ENCODE results near the gene SYTL2.
"Not testable (repeated sequence)": the region's sequence is repeated elsewhere in the genome, so short reads cannot be mapped to it uniquely, and the experiment has no call there.

Gene SYTL2

DNA sequence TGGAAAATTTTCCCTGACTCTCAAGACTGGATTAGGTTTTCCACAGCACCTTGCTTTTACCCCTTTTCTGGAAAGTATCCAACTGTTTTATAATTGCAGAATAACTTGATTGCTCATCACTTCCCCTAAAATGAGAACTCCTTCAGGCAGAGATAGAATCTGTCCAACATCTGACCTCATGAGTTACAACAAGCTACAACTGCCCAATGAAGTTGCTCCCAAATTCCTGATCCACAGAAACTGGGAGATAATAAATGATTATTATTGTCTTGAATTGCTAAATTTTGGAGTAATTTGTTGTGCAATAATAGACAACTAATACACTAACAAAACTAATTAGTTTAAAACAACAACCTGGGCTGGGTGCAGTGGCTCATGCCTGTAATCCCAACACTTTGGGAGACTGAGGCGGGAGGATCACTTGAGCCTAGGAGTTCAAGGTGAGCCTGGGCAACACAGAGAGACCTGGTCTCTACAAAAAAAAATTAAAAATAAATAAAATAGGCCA is 34.2 kb upstream of the SYTL2 start:
- no peaks in the 10 kb centered on the region for H3K9me3 ChIP-seq (ENCODE audit: control insufficient read depth, low read length)
- H3K9ac ChIP-seq (ENCODE audit: low read length), result no peak overlapping the region
- H3K36me3 ChIP-seq (ENCODE audit: control insufficient read depth, insufficient read depth, low read length), result no peaks in the 10 kb centered on the region
- H3K4me3 ChIP-seq (ENCODE audit: low read length), result no peak overlapping the region
- H3K4me1 ChIP-seq (ENCODE audit: control insufficient read depth, insufficient read depth, low read length), result peaks cover 16% of the 10 kb centered on the region
- H3K27me3 ChIP-seq (ENCODE audit: control insufficient read depth, insufficient read depth, low read length), result no peaks in the 10 kb centered on the region

DNA sequence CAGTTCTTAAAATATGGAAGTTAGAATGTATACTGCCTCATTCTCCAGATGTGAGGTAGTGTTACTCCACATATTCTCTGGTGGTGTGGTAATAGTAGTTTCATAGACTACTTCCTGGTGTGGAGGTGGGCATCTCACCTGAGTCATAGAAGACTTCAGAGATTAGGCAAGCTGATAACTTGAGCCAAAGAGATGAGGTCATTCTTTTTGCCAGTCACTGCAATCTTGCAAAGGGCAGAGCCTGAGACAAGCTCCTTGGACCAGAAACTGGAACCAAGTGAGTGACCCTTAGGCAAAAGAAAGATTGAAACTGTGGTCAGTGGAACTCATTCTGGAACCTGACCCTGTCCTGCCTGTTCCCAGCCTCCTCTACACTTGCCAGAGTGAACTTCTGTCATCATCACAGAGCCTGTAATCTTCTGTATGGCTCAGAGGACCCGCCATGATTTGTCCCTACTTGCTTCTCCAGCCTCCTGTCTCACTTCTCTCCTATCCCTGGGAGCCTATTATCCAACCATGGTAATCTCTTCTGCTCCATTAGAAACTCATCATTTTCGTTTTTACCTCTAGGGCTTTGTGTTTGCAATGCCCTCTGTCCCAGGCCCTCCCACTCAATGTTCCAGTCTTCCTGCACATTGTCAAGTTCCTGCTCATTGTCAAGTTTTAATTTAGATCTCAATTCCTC is 33.6 kb upstream of the SYTL2 start:
- H3K9me3 ChIP-seq (ENCODE audit: control insufficient read depth, low read length), result no peaks in the 10 kb centered on the region
- no peaks in the 10 kb centered on the region for H3K36me3 ChIP-seq (ENCODE audit: control insufficient read depth, insufficient read depth, low read length)
- H3K4me3 ChIP-seq (ENCODE audit: low read length), result no peak overlapping the region
- H3K9ac ChIP-seq (ENCODE audit: low read length), result no peak overlapping the region
- no peaks in the 10 kb centered on the region for H3K27me3 ChIP-seq (ENCODE audit: control insufficient read depth, insufficient read depth, low read length)
- H3K4me1 ChIP-seq (ENCODE audit: control insufficient read depth, insufficient read depth, low read length), result peaks cover 16% of the 10 kb centered on the region

DNA sequence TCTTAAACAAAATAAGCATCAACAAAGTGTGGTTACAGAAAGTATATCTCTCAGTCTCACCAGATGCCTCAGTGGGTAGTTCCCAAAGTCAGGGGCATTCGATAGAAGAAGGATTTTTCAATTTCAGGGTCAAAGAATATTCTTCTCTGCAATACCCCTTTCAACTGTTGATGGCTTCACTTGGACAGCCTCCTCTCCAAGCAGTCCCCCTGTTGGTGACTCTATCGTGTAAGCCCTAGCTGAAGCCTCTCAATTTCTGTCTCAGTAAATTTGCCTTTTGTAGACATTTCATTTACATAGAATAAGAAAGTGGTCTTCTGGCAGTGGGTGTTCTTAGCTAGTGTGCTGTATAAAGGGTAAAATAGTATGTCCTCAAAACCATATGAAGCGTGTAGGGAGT is 33.0 kb upstream of the SYTL2 start:
- no peaks in the 10 kb centered on the region for H3K36me3 ChIP-seq (ENCODE audit: control insufficient read depth, insufficient read depth, low read length)
- H3K4me3 ChIP-seq (ENCODE audit: low read length), result no peak overlapping the region
- no peak overlapping the region for H3K9ac ChIP-seq (ENCODE audit: low read length)
- peaks cover 16% of the 10 kb centered on the region for H3K4me1 ChIP-seq (ENCODE audit: control insufficient read depth, insufficient read depth, low read length)
- no peaks in the 10 kb centered on the region for H3K27me3 ChIP-seq (ENCODE audit: control insufficient read depth, insufficient read depth, low read length)
- no peaks in the 10 kb centered on the region for H3K9me3 ChIP-seq (ENCODE audit: control insufficient read depth, low read length)

DNA sequence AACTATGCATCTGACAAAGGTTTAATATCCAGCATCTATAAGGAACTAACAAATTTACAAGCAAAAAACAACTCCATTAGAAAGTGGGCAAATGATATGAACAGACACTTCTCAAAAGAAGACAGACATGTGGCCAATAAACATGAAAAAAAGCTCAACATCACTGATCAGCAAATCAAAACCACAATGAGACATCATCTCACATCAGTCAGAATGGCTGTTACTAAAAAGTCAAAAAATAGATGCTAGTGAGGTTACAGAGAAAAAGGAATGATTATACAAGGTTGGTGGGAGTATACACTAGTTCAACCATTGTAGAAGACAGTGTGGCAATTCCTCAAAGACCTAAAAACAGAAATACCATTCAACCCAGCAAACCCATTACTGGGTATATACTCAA is 30.0 kb upstream of the SYTL2 start:
- H3K36me3 ChIP-seq (ENCODE audit: control insufficient read depth, insufficient read depth, low read length); H3K4me3 ChIP-seq (ENCODE audit: low read length); H3K9ac ChIP-seq (ENCODE audit: low read length); H3K27me3 ChIP-seq (ENCODE audit: control insufficient read depth, insufficient read depth, low read length); H3K9me3 ChIP-seq (ENCODE audit: control insufficient read depth, low read length): not testable (repeated sequence)
- H3K4me1 ChIP-seq (ENCODE audit: control insufficient read depth, insufficient read depth, low read length), result peaks cover 16% of the 10 kb centered on the region

DNA sequence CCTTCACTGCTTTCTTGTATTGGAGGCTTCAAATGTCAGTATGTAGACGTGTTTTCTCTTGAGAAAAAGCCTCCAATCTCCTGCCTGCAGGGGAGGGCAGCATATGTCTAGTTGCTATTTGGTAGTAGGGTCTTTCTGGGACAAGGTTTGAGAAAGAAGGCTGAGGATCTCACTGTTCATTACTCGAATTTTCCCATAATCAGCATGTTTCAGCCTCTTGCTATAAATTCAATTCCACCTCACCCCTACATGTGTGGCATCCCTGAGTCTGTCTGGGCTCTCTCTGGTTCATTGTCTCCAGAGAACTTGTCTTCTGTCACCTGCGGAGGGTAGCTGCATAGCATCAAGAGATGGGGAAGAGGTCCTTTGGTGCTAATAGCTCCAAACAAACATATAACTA is 24.8 kb upstream of the SYTL2 start:
- H3K4me1 ChIP-seq (ENCODE audit: control insufficient read depth, insufficient read depth, low read length), result peaks cover under 1% of the 10 kb centered on the region

DNA sequence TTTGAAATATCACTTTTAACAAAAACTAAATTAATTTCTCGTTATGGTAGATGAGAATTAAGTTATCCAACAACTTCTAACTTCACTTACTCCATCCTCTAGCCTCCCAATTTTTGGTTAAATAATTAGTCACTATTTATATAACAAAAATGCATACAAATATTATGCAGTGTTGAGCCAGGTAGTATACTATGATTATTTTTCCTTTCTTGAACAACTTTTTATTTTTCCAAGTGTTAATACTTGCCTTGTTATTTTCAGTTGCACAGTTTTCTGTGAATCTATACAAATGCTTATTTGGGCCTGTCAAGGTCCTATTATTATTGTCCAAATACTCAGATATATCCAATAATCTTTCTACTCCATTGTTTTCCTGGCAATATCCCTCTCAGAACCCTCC is 24.3 kb upstream of the SYTL2 start:
- no peaks in the 10 kb centered on the region for H3K27me3 ChIP-seq (ENCODE audit: control insufficient read depth, insufficient read depth, low read length)
- H3K9ac ChIP-seq (ENCODE audit: low read length), result no peak overlapping the region
- no peaks in the 10 kb centered on the region for H3K9me3 ChIP-seq (ENCODE audit: control insufficient read depth, low read length)
- peaks cover 5% of the 10 kb centered on the region for H3K4me1 ChIP-seq (ENCODE audit: control insufficient read depth, insufficient read depth, low read length)
- H3K36me3 ChIP-seq (ENCODE audit: control insufficient read depth, insufficient read depth, low read length), result no peaks in the 10 kb centered on the region
- no peak overlapping the region for H3K4me3 ChIP-seq (ENCODE audit: low read length)

More for the DNA sequence above, 24.8 kb upstream of the SYTL2 start:
- Histone ChIP-seq H3K9ac (ENCODE audit: low read length) (no peak overlapping the region), H3K36me3 (ENCODE audit: control insufficient read depth, insufficient read depth, low read length) (no peaks in the 10 kb centered on the region), H3K4me3 (ENCODE audit: low read length) (no peak overlapping the region), H3K9me3 (ENCODE audit: control insufficient read depth, low read length) (no peaks in the 10 kb centered on the region), H3K27me3 (ENCODE audit: control insufficient read depth, insufficient read depth, low read length) (no peaks in the 10 kb centered on the region)

DNA sequence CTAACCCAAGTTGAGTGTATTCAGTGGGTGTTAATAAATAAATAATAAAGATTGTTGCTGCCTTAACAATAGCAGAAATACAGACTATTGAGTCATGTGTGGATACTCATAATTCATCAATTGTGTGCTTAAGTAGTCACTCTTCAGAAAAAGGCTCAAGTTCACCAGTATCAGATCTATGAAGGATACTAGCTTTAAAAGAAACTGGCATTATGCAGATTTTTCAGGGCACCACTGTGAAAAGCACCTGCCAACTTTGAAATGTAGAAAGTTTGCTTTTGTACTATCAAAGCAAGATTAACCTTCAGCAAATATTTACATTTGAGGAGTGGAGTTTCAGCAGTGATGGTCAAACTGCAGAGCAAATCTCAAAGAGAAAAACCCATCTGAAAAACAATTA is 20.1 kb upstream of the SYTL2 start:
- Histone ChIP-seq H3K36me3 (ENCODE audit: control insufficient read depth, insufficient read depth, low read length) (no peaks in the 10 kb centered on the region), H3K9me3 (ENCODE audit: control insufficient read depth, low read length) (no peaks in the 10 kb centered on the region), H3K9ac (ENCODE audit: low read length) (no peak overlapping the region), H3K27me3 (ENCODE audit: control insufficient read depth, insufficient read depth, low read length) (no peaks in the 10 kb centered on the region), H3K4me1 (ENCODE audit: control insufficient read depth, insufficient read depth, low read length) (peaks cover 43% of the 10 kb centered on the region), H3K4me3 (ENCODE audit: low read length) (no peak overlapping the region)

DNA sequence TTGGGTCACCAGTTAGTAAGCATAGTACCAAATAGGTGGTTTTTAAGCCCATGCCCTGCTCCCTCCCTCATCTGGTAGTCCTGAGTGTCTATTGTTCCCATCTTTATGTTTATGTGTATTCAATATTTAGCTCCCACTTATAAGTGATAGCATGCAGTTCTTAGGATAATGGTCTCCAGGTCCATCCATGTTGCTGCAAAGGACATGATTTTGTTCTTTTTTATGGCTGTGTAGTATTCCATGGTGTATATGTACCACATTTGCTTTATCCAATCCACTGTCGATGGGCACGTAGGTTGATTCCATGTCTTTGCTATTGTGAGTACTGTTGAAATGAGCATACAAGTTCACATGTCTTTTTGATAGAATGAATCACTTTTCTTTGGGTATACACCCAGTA is 18.2 kb upstream of the SYTL2 start:
- H3K27me3 ChIP-seq (ENCODE audit: control insufficient read depth, insufficient read depth, low read length), result no peaks in the 10 kb centered on the region
- no peaks in the 10 kb centered on the region for H3K9me3 ChIP-seq (ENCODE audit: control insufficient read depth, low read length)
- H3K4me3 ChIP-seq (ENCODE audit: low read length), result no peak overlapping the region
- H3K4me1 ChIP-seq (ENCODE audit: control insufficient read depth, insufficient read depth, low read length), result peaks cover 44% of the 10 kb centered on the region
- no peaks in the 10 kb centered on the region for H3K36me3 ChIP-seq (ENCODE audit: control insufficient read depth, insufficient read depth, low read length)
- no peak overlapping the region for H3K9ac ChIP-seq (ENCODE audit: low read length)

DNA sequence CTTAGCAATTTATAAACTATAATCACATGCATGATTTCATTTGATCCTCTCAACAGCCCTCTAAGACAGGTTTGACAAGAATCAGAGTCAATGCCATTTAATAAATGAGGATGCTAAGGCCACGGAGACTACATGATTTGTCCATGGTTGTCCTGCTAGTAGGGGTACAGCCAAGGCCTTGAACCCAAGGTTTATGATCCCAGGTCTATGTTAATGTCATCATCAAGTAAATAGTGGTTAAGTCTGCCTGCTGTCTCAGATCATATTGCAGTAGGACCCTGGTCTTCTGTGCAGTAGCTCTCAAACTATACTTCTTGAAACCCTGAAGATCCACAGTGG is 17.7 kb upstream of the SYTL2 start:
- Histone ChIP-seq H3K4me3 (ENCODE audit: low read length) (no peak overlapping the region), H3K36me3 (ENCODE audit: control insufficient read depth, insufficient read depth, low read length) (no peaks in the 10 kb centered on the region), H3K27me3 (ENCODE audit: control insufficient read depth, insufficient read depth, low read length) (no peaks in the 10 kb centered on the region), H3K9ac (ENCODE audit: low read length) (no peak overlapping the region), H3K4me1 (ENCODE audit: control insufficient read depth, insufficient read depth, low read length) (peaks cover 44% of the 10 kb centered on the region), H3K9me3 (ENCODE audit: control insufficient read depth, low read length) (no peaks in the 10 kb centered on the region)

DNA sequence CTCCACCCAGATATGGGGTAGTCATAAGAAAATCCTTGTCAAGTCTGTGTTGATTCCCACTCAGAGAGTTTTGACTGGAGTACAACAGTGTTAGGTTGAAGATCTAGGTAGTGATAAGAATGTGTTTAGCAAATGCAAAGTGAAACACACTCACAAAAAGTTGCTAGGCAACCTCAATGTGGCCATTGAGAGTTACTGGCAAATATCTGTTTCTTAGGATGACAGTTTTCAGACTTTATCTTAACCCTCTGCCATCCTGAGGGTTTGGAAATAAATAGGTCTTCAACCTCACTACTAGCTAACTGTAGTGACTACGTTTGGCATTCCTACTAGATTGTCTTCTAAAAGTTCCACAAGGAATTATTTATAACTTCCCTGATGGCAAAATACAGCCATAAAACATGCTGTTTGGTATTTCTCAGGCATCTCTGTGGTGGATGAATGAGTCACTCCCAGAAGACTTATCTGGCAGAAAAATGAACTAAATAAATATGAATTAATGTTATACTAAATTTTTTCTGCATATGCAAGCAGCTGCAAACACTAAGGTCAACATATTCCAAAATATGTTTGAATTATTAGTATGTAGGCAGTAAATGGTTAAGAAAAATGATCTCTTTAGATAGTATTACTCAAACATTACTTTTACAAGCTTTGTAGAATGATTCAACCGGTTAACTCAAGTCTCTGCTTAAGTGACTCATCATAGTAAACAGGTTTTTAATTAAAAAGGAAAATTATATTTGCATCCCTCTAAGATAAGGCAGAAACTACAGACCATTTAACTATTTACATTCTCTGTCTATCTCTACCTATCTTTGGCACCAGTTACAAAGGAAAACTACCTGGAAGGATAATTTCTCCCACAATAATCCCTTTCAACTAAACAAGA is 17.1 kb upstream of the SYTL2 start:
- Histone ChIP-seq H3K36me3 (ENCODE audit: control insufficient read depth, insufficient read depth, low read length) (no peaks in the 10 kb centered on the region), H3K4me3 (ENCODE audit: low read length) (no peak overlapping the region)

DNA sequence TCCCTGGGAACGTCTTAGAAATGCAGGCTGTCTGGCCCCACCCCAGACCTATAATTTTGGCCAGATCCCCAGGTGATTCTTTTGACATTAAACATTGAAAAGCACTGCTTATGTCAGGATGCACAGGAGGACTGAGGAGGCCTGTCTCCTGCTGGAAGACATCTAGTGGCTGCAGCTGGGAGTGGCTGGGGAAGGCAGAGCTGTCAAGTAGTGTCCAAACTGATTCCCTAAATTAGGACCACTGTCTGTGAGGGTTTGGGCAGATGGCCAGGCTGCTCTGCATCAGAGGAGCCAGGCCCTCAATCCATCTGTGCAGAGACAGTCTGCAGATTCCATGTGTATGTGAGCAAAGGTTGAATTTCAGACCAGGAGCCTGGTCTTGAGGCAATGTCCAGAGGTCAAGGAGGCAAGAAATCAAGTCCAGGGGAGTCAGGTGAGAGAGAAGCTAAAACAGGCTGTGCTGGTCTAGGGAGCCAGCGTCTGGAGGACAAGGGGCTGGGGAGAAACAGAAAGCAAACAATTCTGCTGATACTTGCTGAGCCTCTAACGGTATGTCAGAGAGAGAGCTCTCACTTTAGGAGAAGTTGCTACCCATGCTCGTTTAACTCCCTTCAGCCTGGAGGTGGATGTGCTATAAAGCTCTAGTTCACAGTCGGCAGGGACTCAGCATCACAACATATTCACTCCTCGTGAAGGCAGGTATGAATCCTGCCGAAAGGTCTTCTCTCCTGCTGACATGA is 15.3 kb upstream of the SYTL2 start:
- no peak overlapping the region for H3K4me3 ChIP-seq (ENCODE audit: low read length)
- H3K36me3 ChIP-seq (ENCODE audit: control insufficient read depth, insufficient read depth, low read length), result no peaks in the 10 kb centered on the region
- no peaks in the 10 kb centered on the region for H3K27me3 ChIP-seq (ENCODE audit: control insufficient read depth, insufficient read depth, low read length)
- no peaks in the 10 kb centered on the region for H3K9me3 ChIP-seq (ENCODE audit: control insufficient read depth, low read length)
- H3K9ac ChIP-seq (ENCODE audit: low read length), result no peak overlapping the region
- peaks cover 62% of the 10 kb centered on the region for H3K4me1 ChIP-seq (ENCODE audit: control insufficient read depth, insufficient read depth, low read length)

More for the DNA sequence above, 17.1 kb upstream of the SYTL2 start:
- Histone ChIP-seq H3K9ac (ENCODE audit: low read length) (no peak overlapping the region), H3K9me3 (ENCODE audit: control insufficient read depth, low read length) (no peaks in the 10 kb centered on the region), H3K4me1 (ENCODE audit: control insufficient read depth, insufficient read depth, low read length) (peaks cover 46% of the 10 kb centered on the region), H3K27me3 (ENCODE audit: control insufficient read depth, insufficient read depth, low read length) (no peaks in the 10 kb centered on the region)

DNA sequence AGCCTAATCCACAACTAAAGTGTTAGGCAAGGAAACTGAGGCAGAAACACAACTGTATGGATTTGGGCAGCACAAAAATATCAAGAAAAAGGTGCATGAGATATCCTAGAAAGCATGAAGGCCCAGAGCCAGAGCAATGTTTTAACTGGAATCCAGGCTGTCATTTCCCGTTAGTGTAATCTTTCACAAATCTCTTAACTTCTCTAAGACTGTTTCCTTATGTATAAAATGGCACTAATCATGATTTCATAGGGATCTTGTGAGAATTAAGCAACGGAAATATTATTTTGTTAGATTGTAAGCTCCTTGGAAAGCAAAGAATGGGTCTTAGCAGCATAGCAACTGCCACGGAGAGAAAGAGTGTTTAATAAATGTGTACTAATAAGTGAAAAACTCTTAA is 14.7 kb upstream of the SYTL2 start:
- Histone ChIP-seq H3K36me3 (ENCODE audit: control insufficient read depth, insufficient read depth, low read length) (no peaks in the 10 kb centered on the region), H3K4me3 (ENCODE audit: low read length) (no peak overlapping the region), H3K27me3 (ENCODE audit: control insufficient read depth, insufficient read depth, low read length) (no peaks in the 10 kb centered on the region), H3K9me3 (ENCODE audit: control insufficient read depth, low read length) (no peaks in the 10 kb centered on the region), H3K4me1 (ENCODE audit: control insufficient read depth, insufficient read depth, low read length) (peaks cover 67% of the 10 kb centered on the region), H3K9ac (ENCODE audit: low read length) (no peak overlapping the region)
